Nucleus accumbens (tissue), 56 donors: Measurements from ENCODE around the gene ABHD12.

ENCODE experiments used
- DNase-seq, 56 donors: peaks; one replicate each; lab custom pipeline; 2025; lab: John Stamatoyannopoulos, UW

Gene ABHD12

GRCh38 chr20:25293507-25293906, 97.1 kb downstream of the ABHD12 start:
- DNase-seq = no peak

- DNase-seq = no peak
Measured at GRCh38 chr20:25292176-25292891, 98.3 kb downstream of the ABHD12 start.

DNA sequence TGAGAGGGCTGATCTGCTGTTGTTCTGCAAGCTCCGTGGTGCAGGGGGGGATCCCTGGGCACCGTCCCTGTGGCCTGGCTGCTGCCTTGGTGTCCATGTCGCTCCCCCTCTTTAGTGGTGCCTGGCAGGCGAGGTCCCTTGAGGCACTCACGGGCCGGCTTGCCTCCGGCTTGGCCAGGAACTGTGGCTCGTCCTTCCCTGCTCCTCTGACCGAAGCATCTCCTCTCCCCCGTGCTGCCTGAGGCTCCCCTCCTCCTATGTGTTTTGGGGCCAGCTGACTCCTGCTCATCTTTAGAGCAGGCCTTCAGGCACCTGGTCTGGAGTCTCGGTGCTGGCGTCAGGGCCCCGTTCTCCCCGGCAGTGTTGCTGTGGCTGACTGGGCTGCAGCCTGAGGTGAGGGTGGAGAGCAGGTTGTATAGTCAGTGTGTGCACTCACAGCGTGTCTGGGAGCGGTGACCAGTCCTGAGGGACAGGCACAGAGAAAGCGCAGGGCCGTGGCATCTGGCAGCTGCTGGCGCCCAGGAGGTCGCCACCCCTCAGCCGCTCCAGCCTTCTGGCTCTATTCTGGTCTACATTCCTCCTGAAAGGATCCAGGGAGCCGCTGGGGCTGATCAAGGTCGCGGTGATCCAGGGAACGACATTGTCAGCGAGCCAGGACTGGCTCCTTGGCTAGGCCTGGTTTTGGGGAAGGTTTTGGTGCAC, 99.1 kb downstream of the ABHD12 start:
- DNase-seq = no peak

- DNase-seq = no peak
Measured at GRCh38 chr20:25290646-25291431, 99.8 kb downstream of the ABHD12 start.

- no peak for DNase-seq
Measured at GRCh38 chr20:25289886-25290597, 100.6 kb downstream of the ABHD12 start.

GRCh38 chr20:25288291-25289181, 102.1 kb downstream of the ABHD12 start:
- no peak for DNase-seq

- no peak for DNase-seq
Measured at GRCh38 chr20:25287631-25288290, 102.9 kb downstream of the ABHD12 start.

GRCh38 chr20:25286917-25287316, 103.7 kb downstream of the ABHD12 start:
- DNase-seq = no peak

DNA sequence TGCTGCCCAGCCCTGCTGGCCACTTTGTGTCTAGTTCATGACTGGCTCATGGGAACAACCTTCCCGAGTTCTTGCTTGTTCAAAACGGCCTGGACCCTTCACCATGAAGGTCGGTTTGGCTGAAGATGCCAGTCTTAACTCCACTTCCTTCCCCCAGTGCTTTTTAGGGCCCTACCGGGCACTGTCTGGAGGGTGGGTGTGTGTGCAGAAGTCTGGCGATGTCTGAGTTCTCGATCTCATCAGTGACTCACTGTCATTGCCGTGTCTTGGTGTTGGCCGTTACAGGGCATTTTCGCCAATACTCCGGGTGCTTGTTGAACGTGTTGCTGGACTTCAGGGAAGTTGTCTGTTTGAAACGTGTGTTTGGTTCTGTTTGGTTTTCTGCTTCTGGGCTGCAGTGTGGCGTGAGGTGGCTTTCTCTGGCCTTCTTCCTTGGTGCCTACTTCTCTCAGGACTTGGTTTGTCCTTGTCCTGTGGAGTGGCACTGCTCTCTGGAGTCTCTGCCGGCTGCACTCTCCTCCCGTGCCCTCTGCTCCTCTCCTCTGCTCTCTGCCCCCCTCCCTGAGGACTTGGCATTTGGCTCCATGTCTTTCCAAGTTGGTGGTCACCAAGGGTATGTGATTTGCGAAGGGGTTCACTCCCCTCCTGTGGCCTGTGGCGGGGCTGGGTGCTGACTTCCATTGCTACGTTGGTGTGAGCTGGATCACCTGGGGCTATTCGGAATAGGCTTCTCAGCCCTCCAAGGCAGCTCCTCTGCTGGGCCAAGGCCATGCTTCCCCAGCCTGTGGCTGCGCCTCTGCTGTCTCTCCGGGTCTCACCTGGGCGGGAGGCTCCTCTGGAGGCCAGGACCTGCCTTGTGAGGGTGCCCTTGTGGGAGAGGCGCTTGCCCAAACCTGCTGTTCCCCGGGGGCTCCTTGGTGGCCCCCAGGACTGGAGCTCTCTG, 104.5 kb downstream of the ABHD12 start:
- no peak for DNase-seq

- DNase-seq = no peak
Measured at GRCh38 chr20:25285091-25285647, 105.5 kb downstream of the ABHD12 start.

GRCh38 chr20:25284131-25284601, 106.5 kb downstream of the ABHD12 start:
- no peak for DNase-seq

- no peak for DNase-seq
Measured at GRCh38 chr20:25283221-25283951, 107.2 kb downstream of the ABHD12 start.

DNA sequence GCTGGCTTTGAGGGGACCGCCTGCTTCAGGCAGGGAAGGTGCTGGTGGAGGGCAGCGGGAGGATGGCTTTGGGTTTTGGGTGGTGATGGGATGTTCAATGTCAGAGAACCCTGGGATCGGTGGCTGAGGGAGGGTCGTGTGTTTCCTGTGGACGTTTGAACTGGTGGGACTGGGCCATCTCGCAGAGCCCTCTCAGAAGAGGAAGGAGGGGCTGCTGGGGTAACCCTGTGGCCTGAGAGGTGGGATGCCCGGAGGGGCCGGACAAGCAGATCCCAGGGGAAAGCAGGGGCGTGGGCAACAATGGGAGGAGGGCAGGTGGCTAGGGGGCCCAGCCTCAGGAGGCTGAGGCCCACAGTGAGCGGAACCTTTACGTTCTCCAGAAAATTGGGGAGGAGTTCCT, 107.8 kb downstream of the ABHD12 start:
- no peak for DNase-seq

- DNase-seq = no peak
Measured at GRCh38 chr20:25282034-25282781, 108.4 kb downstream of the ABHD12 start.

DNA sequence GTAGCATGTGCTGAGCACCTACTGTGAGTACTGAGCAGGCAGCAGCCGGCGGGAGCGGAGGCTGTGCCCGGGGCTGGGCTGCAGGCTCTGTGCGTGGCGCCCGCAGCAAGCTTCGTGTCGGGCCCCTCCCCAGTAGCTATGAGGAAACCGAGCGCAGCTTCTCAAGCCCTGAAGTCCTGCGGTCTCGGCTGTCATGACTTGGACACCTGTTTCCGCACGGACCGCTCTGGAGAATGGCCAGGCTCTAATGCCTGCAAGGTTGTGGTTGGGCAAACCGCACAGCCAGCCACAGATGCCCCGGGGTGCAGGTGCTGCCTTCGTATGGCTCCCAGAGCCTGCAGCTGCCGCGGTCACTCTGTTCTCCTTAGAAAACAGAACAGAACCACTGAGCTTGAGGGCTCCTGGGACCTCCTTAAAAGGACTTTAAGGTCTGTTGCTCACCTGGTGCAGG, 109.1 kb downstream of the ABHD12 start:
- no peak for DNase-seq
